ENCODE results near the gene NPHS1. TPM values are rescaled to one million over a fixed set of nuclear protein-coding genes. Genes with fewer than 3 reads are reported as not detected.

Gene NPHS1
- total and polyA plus RNA-seq, 9 of the 15 experiments (the other 6 are each of a cell fraction or from before 2014, with no cell fraction given), result 0.01 to 0.28 (median 0.14) TPM; not detected in 5

DNA sequence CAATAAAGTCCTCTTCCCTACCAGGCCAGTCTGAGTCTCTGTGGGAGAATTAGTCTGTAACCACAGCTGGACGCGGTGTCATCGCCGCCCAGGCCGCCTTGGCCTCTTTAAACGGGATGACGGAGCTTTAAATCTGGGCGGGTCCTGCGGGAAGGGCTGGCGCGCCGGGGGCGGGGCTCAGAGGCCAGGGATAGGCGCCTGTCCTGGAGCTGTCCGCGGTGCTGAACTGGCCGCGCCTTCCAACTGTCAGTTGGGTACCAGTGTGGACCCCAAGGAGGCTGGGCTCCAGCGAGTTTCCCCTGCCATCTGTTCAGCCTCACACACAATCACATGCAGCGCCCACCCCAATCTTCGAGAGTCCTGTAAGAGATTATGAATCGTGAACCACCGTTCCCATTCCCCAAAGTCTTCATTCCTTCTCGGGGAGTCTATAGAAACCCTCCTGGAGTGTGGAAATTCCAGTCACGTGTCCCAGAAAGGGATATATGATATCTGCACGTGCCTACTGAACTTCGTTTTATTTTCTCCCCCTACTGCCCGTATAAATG, 27.5 kb upstream of the NPHS1 start (continued):
- no peak for TF ChIP-seq ZNF140 (CRISPR knock-in tag; IDR thresholded peaks at IDR 0.05)
- TF ChIP-seq EZH2 (IDR thresholded peaks at IDR 0.05; ENCODE audit: borderline replicate concordance, low read depth, low read length), result no peak
- TF ChIP-seq ZNF23 (CRISPR knock-in tag; IDR thresholded peaks at IDR 0.05), result no peak
- TF ChIP-seq ZNF316 (IDR thresholded peaks at IDR 0.05), result peak; percentile 65
- TF ChIP-seq NR3C1 (CRISPR knock-in tag; IDR thresholded peaks at IDR 0.05), result peak; percentile 81
- TF ChIP-seq HDAC3 (IDR thresholded peaks at IDR 0.05; ENCODE audit: borderline replicate concordance, partially characterized antibody), result no peak
- TF ChIP-seq, protein P1, sequence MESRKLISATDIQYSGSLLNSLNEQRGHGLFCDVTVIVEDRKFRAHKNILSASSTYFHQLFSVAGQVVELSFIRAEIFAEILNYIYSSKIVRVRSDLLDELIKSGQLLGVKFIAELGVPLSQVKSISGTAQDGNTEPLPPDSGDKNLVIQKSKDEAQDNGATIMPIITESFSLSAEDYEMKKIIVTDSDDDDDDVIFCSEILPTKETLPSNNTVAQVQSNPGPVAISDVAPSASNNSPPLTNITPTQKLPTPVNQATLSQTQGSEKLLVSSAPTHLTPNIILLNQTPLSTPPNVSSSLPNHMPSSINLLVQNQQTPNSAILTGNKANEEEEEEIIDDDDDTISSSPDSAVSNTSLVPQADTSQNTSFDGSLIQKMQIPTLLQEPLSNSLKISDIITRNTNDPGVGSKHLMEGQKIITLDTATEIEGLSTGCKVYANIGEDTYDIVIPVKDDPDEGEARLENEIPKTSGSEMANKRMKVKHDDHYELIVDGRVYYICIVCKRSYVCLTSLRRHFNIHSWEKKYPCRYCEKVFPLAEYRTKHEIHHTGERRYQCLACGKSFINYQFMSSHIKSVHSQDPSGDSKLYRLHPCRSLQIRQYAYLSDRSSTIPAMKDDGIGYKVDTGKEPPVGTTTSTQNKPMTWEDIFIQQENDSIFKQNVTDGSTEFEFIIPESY (CRISPR knock-in tag; IDR thresholded peaks at IDR 0.05), result peak; percentile 83
- TF ChIP-seq, protein P2, sequence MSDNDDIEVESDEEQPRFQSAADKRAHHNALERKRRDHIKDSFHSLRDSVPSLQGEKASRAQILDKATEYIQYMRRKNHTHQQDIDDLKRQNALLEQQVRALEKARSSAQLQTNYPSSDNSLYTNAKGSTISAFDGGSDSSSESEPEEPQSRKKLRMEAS (CRISPR knock-in tag; IDR thresholded peaks at IDR 0.05), result peak; percentile 76
- no peak for TF ChIP-seq TAF15 (IDR thresholded peaks at IDR 0.05; ENCODE audit: low read depth, low read length)
- TF ChIP-seq, protein P3, sequence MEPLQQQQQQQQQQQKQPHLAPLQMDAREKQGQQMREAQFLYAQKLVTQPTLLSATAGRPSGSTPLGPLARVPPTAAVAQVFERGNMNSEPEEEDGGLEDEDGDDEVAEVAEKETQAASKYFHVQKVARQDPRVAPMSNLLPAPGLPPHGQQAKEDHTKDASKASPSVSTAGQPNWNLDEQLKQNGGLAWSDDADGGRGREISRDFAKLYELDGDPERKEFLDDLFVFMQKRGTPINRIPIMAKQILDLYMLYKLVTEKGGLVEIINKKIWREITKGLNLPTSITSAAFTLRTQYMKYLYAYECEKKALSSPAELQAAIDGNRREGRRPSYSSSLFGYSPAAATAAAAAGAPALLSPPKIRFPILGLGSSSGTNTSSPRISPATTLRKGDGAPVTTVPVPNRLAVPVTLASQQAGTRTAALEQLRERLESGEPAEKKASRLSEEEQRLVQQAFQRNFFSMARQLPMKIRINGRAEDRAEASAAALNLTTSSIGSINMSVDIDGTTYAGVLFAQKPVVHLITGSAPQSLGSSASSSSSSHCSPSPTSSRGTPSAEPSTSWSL (CRISPR knock-in tag; IDR thresholded peaks at IDR 0.05; ENCODE audit: borderline replicate concordance), result no peak
- TF ChIP-seq C11orf30 (IDR thresholded peaks at IDR 0.05; ENCODE audit: low read depth), result peak; percentile 59; the same call in 1 of the 2 replicates
- TF ChIP-seq, protein P4, sequence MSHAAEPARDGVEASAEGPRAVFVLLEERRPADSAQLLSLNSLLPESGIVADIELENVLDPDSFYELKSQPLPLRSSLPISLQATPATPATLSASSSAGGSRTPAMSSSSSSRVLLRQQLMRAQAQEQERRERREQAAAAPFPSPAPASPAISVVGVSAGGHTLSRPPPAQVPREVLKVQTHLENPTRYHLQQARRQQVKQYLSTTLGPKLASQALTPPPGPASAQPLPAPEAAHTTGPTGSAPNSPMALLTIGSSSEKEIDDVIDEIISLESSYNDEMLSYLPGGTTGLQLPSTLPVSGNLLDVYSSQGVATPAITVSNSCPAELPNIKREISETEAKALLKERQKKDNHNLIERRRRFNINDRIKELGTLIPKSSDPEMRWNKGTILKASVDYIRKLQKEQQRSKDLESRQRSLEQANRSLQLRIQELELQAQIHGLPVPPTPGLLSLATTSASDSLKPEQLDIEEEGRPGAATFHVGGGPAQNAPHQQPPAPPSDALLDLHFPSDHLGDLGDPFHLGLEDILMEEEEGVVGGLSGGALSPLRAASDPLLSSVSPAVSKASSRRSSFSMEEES (CRISPR knock-in tag; IDR thresholded peaks at IDR 0.05), result peak; percentile 38; the same call in 1 of the 2 replicates
- TF ChIP-seq NFATC3 (IDR thresholded peaks at IDR 0.05), result no peak
- TF ChIP-seq BHLHE40 (IDR thresholded peaks at IDR 0.05; ENCODE audit: low read length), result peak; percentile 53

All from K562 (cell line).